Measurements from ENCODE around the gene INF2.
A peak's percentile ranks its signal among the peaks of the same experiment; 100 is the strongest.

The INF2 gene

GRCh38 chr14:104688505-104689108, 811 bp upstream of the INF2 start:
- H3K4me3 Mint-ChIP-seq = peak overlapping the region; percentile 51

DNA sequence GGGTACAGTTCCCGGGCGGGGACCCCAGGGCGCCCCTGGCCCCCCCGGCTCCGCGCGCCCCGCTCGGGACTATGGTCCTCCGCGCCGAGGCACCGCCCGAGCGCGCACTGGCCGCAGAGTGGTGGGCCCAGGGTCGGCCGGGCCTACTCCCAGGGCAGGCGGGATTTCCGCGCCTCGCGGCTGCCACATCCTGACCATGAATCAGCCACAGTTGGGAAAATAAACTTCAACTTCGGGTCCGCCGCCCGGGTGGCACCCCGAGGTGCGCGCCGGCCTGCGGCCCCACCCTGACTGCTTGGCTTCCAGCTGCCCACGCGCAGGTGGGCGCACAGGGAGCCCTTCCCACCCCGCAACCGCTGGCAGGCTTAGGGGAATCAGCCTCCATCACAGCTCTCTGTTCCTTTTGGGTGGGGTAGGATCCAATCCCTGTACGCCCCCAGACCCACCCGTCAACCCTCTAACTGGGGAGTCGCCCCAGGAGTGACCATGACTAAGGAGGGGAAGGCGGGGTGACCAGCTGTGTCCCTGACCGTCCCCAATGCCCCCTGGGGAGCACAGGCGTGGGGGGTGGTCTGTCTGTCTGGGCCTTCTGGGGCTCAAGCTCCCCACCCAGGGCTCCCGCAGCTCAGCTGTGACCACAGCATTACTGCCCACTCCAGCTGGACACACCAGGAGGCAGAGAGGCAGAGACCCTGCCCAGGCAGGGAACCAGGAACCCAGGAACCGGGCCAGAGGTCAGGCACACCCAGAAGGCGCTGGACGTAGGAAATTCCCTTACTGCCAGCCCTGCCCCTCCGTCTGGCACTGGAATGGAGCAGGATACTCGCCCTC, 678 bp downstream of the INF2 start:
- H3K4me1 Mint-ChIP-seq (ENCODE audit: low read depth) = peaks cover 62% of the 10 kb centered on the region
- H3K4me3 Mint-ChIP-seq = peak overlapping the region; percentile 79
- H3K27ac Mint-ChIP-seq = peak overlapping the region; percentile 58
- no peaks in the 10 kb centered on the region for H3K27me3 Mint-ChIP-seq
- H3K36me3 Mint-ChIP-seq (ENCODE audit: low read depth) = no peaks in the 10 kb centered on the region
- H3K9me3 Mint-ChIP-seq = no peaks in the 10 kb centered on the region

More at GRCh38 chr14:104688505-104689108, 811 bp upstream of the INF2 start:
- Mint-ChIP-seq H3K36me3 (ENCODE audit: low read depth) (no peaks in the 10 kb centered on the region), H3K4me1 (ENCODE audit: low read depth) (peaks cover 57% of the 10 kb centered on the region), H3K27me3 (no peaks in the 10 kb centered on the region), H3K27ac (peak overlapping the region; percentile 31), H3K9me3 (no peaks in the 10 kb centered on the region)

GRCh38 chr14:104690861-104691455, 1.5 kb downstream of the INF2 start:
- H3K9me3 Mint-ChIP-seq = no peaks in the 10 kb centered on the region
- peak overlapping the region; percentile 58 for H3K27ac Mint-ChIP-seq
- H3K4me1 Mint-ChIP-seq (ENCODE audit: low read depth) = peaks cover 64% of the 10 kb centered on the region
- peak overlapping the region; percentile 79 for H3K4me3 Mint-ChIP-seq
- no peaks in the 10 kb centered on the region for H3K27me3 Mint-ChIP-seq
- H3K36me3 Mint-ChIP-seq (ENCODE audit: low read depth) = no peaks in the 10 kb centered on the region

- Mint-ChIP-seq H3K36me3 (ENCODE audit: low read depth) (no peaks in the 10 kb centered on the region), H3K9me3 (no peaks in the 10 kb centered on the region), H3K4me3 (peak overlapping the region; percentile 79), H3K4me1 (ENCODE audit: low read depth) (peaks cover 60% of the 10 kb centered on the region), H3K27ac (no peak overlapping the region), H3K27me3 (no peaks in the 10 kb centered on the region)
Measured at GRCh38 chr14:104691546-104692260, 2.3 kb downstream of the INF2 start.

DNA sequence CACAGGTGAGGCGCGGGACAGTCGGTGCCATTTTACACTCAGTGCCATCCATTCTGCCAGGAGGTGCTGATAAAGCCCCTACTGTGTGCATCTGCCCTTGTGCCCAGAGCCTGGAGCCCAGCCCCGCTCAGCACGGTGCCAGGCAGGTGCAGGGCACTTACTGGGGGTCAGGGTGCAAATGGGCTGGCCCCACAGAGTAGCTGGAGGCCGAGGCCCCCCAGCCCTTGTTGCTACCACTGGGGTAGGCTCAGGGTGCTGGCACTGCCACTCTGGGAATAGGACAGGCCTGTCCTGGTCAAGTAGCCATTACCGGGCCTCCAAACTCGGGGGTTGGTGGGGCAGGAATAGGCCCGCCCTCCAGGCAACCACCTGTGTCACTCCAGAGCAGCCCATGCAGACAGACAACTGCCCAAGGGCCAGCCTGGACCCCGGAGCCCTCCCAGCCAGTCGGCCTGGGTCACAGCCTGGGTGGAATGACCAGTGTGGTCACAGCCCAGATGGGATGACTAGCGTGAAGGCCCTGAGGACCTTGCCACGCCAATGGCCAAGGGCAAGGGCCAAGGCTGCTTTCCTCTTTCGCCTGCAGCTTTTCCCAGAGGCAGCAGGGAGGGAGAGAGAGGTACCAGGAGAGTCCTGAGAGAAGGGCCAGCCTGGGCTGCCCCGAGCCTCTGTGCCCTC, 3.0 kb downstream of the INF2 start:
- H3K9me3 Mint-ChIP-seq = no peaks in the 10 kb centered on the region
- peaks cover 53% of the 10 kb centered on the region for H3K4me1 Mint-ChIP-seq (ENCODE audit: low read depth)
- H3K4me3 Mint-ChIP-seq = no peak overlapping the region
- H3K36me3 Mint-ChIP-seq (ENCODE audit: low read depth) = no peaks in the 10 kb centered on the region
- H3K27ac Mint-ChIP-seq = no peak overlapping the region
- H3K27me3 Mint-ChIP-seq = no peaks in the 10 kb centered on the region

GRCh38 chr14:104692939-104693315, 3.5 kb downstream of the INF2 start:
- no peak overlapping the region for H3K27ac Mint-ChIP-seq
- H3K4me1 Mint-ChIP-seq (ENCODE audit: low read depth) = peaks cover 48% of the 10 kb centered on the region
- H3K9me3 Mint-ChIP-seq = no peaks in the 10 kb centered on the region

GRCh38 chr14:104693482-104694431, 4.3 kb downstream of the INF2 start:
- Mint-ChIP-seq H3K27me3 (no peaks in the 10 kb centered on the region), H3K9me3 (no peaks in the 10 kb centered on the region), H3K27ac (peak overlapping the region; percentile 63), H3K4me1 (ENCODE audit: low read depth) (peaks cover 42% of the 10 kb centered on the region), H3K4me3 (peak overlapping the region; percentile 57), H3K36me3 (ENCODE audit: low read depth) (no peaks in the 10 kb centered on the region)

More at GRCh38 chr14:104692939-104693315, 3.5 kb downstream of the INF2 start:
- Mint-ChIP-seq H3K27me3 (no peaks in the 10 kb centered on the region), H3K36me3 (ENCODE audit: low read depth) (no peaks in the 10 kb centered on the region), H3K4me3 (no peak overlapping the region)

GRCh38 chr14:104694475-104694950, 5.1 kb downstream of the INF2 start:
- peak overlapping the region; percentile 63 for H3K27ac Mint-ChIP-seq
- H3K36me3 Mint-ChIP-seq (ENCODE audit: low read depth) = no peaks in the 10 kb centered on the region
- no peaks in the 10 kb centered on the region for H3K27me3 Mint-ChIP-seq
- no peaks in the 10 kb centered on the region for H3K9me3 Mint-ChIP-seq
- H3K4me3 Mint-ChIP-seq = peak overlapping the region; percentile 57
- H3K4me1 Mint-ChIP-seq (ENCODE audit: low read depth) = peaks cover 40% of the 10 kb centered on the region

GRCh38 chr14:104694991-104695659, 5.7 kb downstream of the INF2 start:
- Mint-ChIP-seq H3K4me3 (no peak overlapping the region), H3K9me3 (no peaks in the 10 kb centered on the region), H3K27ac (peak overlapping the region; percentile 82), H3K36me3 (ENCODE audit: low read depth) (no peaks in the 10 kb centered on the region), H3K27me3 (no peaks in the 10 kb centered on the region), H3K4me1 (ENCODE audit: low read depth) (peaks cover 40% of the 10 kb centered on the region)

DNA sequence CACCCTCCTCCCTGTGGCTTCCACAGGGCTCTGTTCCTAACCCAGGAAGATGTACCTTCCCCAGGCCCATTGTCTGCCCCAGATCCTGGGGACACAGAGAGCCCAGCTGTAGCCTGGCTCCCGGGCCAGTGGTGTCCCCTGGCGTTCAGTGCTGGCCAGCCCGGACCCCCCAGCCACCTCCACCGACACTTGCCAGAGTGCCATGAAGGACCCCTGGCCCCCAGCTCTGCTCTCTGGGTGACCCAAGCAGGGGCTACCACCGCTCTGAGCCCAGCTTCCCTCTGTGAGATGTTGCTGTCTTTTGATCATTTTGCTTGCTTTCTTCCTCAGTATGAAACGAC, 6.2 kb downstream of the INF2 start:
- Mint-ChIP-seq H3K36me3 (ENCODE audit: low read depth) (no peaks in the 10 kb centered on the region), H3K27ac (peak overlapping the region; percentile 82), H3K9me3 (no peaks in the 10 kb centered on the region), H3K4me3 (peak overlapping the region; percentile 6), H3K27me3 (no peaks in the 10 kb centered on the region), H3K4me1 (ENCODE audit: low read depth) (peaks cover 38% of the 10 kb centered on the region)

- Mint-ChIP-seq H3K36me3 (ENCODE audit: low read depth) (no peaks in the 10 kb centered on the region), H3K27ac (no peak overlapping the region), H3K9me3 (no peaks in the 10 kb centered on the region), H3K4me1 (ENCODE audit: low read depth) (peaks cover 29% of the 10 kb centered on the region), H3K27me3 (no peaks in the 10 kb centered on the region), H3K4me3 (no peak overlapping the region)
Measured at GRCh38 chr14:104696671-104697316, 7.4 kb downstream of the INF2 start.

DNA sequence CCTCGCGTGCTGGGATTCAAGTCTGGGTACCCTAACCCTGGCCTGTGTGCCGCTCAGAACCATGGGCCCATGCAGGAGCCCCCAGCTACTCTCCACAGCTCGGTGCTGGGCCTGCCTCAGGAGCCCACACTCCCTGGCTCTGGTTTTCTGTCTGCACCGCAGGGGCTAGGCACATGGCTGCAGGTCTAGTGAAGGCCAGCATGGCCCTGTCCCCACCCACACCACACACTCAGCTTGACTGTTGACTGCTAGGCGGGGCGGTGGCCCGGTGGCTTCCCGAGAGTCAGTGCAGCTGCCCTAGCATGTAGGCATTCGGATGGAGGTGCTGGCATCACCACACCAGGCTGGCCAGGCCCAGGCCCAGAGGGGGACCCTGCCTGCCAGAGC, 7.9 kb downstream of the INF2 start:
- Mint-ChIP-seq H3K4me1 (ENCODE audit: low read depth) (peaks cover 29% of the 10 kb centered on the region), H3K27ac (no peak overlapping the region), H3K27me3 (no peaks in the 10 kb centered on the region), H3K4me3 (no peak overlapping the region), H3K36me3 (ENCODE audit: low read depth) (no peaks in the 10 kb centered on the region), H3K9me3 (no peaks in the 10 kb centered on the region)
